GM12872 (cell line): Measurements from ENCODE around the gene NPEPL1.

Experiments used
- CTCF ChIP-seq: IDR thresholded peaks from 3 replicates; pipeline ENCODE4 v1.5.1; 2011; ENCODE audit warnings: low read depth, mild to moderate bottlenecking, low read length, moderate library complexity; ENCODE audit not compliant: insufficient read depth

The NPEPL1 gene

GRCh38 chr20:58760856-58761255 is 68.3 kb downstream of the NPEPL1 start:
- no peak for TF ChIP-seq CTCF

- no peak for TF ChIP-seq CTCF
These were observed 69.5 kb downstream of the NPEPL1 start for GRCh38 chr20:58762120-58762519.

- no peak for TF ChIP-seq CTCF
These were observed 70.5 kb downstream of the NPEPL1 start for GRCh38 chr20:58763076-58763475.
